H1 (cell line): ENCODE results near the gene SEMA3A. TPM values are rescaled to one million over a fixed set of nuclear protein-coding genes. Genes with fewer than 3 reads are reported as not detected.

Experiments
- CTBP2 ChIP-seq: IDR thresholded peaks from 2 replicates; pipeline ENCODE4 v1.7.0; 2011; ENCODE audit warnings: borderline replicate concordance, mild to moderate bottlenecking, moderate library complexity, mixed read lengths, low read length; ENCODE audit not compliant: insufficient read depth, insufficient read length
- MAFK ChIP-seq: IDR thresholded peaks from 2 replicates; pipeline ENCODE4 v1.6.1; 2012; ENCODE audit warnings: low read depth, mild to moderate bottlenecking, improper control_type of control experiment, low read length
- SIN3A ChIP-seq, 2 experiments: IDR thresholded peaks in 1 of 2; conservative IDR thresholded peaks in 1 of 2; 2 replicates each; pipeline ENCODE4 v1.6.1; 2011 to 2012; ENCODE audit warnings: low read length in 2 of 2, improper control_type of control experiment in 1 of 2, low read depth in 1 of 2, mild to moderate bottlenecking in 1 of 2
- polyA plus RNA-seq, 7 experiments: library from polyadenylated mRNA; depleted of rRNA in 3 of 7; stranded (reverse) in 5 of 7; unstranded in 2 of 7; fragments of >200 nt in 5 of 7; fragments of 200-250 nt in 2 of 7; gene quantifications; 1 replicate in 5 of 7; 2 replicates in 1 of 7; 4 replicates in 1 of 7; pipeline versions ENCODE4 v1.2.1 to v1.2.3, GENCODE V29; 2011 to 2013; ENCODE audit warnings: missing spikeins in 2 of 7, mixed read lengths in 2 of 7
- total RNA-seq: library from RNA; stranded (reverse); fragmentation: NEBNext Ultra II Directional; extraction: Animal tissue kit (Norgen Biotek cat#: 25700); gene quantifications from 2 replicates; pipeline ENCODE4 v1.2.1, GENCODE V29; 2021

Gene SEMA3A
- total and polyA plus RNA-seq, 2 of the 8 experiments (the other 6 are each of a cell fraction or from before 2014, with no cell fraction given) = 8.1 to 45.9 TPM

DNA sequence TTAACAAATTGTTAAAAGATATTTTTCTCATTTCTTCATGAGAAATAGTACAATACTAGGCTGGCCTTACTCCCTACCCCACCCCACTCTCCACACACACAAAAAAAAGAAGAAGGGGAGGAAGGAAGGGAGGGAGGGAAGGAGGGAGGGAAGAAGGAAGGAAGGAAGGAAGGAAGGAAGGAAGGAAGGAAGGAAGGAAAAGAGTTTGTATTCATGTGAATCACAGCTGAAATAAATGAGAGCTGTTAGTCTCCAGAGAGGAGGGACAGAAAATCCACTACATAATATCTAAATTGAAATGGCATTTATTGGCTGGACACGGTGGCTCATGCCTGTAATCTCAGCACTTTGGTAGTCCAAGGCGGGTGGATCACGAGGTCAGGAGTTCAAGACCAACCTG, 57.8 kb downstream of the SEMA3A start (continued):
- TF ChIP-seq MAFK (no peak), SIN3A (conservative IDR thresholded peaks at IDR 0.05 in 1 of 2, IDR thresholded peaks at IDR 0.05 in 1 of 2; ENCODE audit: low read depth in 1 of 2, low read length in 2 of 2) (no peak), CTBP2 (no peak)
